ENCODE results near the gene GAA.

The GAA gene

DNA sequence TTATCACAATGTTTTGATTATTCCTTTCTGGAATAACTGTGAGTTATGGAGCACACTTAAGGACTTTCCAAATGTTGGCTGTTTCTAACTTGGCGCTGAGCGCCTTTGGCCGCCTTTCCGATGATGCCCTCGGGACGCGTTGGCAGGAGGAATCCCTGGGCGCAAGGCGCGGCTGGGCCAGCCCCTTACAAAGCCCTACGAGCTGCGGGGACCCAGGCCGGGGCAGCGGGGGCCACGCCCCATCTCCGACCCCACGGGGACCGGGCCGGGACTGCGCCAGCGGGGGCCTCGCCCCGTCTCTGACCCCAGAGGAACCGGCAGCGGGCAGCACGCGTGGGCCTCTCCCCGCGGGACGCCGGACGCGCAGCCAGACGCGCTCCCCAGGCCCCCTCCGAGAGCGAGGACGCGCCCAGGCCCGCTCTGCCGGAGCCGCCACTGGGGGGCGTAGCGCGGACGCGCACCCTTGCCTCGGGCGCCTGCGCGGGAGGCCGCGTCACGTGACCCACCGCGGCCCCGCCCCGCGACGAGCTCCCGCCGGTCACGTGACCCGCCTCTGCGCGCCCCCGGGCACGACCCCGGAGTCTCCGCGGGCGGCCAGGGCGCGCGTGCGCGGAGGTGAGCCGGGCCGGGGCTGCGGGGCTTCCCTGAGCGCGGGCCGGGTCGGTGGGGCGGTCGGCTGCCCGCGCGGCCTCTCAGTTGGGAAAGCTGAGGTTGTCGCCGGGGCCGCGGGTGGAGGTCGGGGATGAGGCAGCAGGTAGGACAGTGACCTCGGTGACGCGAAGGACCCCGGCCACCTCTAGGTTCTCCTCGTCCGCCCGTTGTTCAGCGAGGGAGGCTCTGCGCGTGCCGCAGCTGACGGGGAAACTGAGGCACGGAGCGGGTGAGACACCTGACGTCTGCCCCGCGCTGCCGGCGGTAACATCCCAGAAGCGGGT, at the start of gene GAA:
TSS of gene GAA (plus strand) at position 571 of the 935 bp plus-strand sequence. CDS start 3,006 bp downstream, outside the sequence.
- DNase-seq (ENCODE audit: low read depth), result peak; percentile 83

DNA sequence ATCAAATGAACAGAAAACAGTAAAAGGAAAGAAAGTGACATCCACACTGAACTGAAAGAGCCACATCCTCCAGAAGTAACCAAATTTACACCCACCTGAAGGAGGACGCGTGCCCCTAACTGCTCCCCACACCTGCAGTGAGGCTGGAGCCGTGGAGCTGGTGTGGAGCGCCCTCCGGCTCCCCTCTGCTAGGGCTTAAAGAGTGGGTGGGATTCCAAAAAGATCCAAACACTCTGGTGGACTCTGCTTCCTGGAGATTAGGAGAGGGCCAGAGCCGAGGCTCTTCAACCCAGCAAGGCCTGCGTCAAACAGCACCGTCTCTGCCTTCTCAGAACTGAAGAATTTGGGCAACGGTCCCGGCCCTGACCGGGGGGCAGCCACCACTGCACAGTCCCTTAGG, 49.7 kb upstream of the GAA start:
- no peak for DNase-seq (ENCODE audit: low read depth)

DNA sequence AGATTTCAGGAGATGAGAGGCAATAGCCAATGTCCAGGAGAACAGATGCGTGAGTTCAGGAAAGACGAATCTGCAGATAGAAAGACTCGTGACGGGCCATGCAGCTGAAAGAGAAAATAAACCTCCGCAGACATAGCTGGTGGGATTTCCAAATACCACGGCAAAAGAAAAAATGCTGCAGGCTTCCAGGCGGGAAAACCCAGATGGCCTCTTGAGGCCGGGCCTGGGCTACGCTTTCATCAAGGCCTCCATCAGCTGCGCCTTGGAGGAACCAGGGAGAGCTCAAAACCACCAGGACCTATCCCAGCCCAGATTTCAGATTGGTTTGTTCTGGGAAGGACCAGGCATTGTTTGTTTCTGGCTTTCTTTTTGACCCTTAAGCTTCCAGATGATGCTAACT, 48.3 kb upstream of the GAA start:
- DNase-seq (ENCODE audit: low read depth), result no peak

DNA sequence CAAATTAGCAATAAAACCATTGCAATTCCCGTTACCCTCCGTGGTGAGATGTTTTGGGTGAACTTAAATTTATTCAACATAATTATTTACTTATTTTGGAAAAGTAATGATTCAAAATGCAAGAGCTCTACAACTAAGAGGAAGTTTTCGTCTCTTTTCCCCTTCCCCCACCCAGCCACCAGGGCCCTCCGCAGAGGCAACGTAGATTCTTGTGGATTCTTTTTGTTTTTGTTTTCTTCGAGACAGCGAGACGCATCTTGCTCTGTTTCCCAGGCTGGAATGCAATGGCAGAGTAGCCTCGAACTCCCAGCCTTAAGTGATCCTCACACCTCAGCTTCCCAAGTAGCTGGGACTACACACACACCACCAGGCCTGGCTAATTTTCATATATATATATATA, 45.8 kb upstream of the GAA start:
- no peak for DNase-seq (ENCODE audit: low read depth)

DNA sequence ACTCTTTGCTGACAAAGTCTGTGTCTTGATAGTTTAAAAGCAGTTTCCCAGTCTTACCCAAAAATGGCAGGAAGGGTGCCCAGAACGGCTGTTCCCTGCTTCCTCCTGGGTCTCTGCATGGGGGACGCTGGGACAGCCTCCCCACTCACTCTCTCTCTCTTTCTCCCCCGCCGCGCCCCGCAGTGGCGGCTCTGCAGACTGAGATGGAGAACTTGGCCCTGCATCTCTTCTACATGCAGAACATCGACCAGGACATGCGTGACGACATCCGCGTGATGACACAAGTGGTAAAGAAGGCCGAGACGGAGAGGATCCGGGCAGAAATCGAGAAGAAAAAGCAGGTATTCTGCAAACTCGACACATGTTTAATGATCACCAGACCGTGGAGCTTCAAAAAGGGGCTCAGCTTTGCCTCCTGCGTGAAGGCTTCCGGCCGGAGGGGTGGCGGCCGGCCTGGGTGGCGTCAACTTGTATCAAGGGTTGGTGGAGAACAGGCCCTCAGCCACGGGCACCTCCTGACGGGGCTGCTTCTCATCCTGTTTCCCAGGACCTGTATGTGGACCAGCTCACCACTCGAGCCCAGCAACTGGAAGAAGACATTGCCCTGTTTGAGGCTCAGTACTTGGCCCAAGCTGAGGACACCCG, 42.9 kb upstream of the GAA start:
- DNase-seq (ENCODE audit: low read depth), result no peak

DNA sequence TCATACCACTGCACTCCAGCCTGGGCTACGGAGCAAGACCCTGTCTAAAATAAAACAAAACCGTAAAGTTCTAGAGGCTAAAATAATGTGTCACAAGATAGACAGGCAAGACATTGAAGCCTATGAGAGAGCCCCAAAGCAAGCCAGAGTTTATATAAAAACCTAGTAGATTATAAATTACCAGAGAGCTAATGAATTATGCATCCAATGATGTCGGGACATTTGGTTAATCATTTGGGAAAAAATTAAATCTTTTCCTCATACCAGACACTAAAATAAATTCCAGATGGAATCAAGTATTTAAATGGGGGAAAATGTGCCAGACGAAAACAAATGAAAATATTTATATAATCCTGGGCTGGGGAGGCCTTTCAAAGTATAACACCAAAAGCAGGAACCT, 40.7 kb upstream of the GAA start:
- DNase-seq (ENCODE audit: low read depth), result no peak

DNA sequence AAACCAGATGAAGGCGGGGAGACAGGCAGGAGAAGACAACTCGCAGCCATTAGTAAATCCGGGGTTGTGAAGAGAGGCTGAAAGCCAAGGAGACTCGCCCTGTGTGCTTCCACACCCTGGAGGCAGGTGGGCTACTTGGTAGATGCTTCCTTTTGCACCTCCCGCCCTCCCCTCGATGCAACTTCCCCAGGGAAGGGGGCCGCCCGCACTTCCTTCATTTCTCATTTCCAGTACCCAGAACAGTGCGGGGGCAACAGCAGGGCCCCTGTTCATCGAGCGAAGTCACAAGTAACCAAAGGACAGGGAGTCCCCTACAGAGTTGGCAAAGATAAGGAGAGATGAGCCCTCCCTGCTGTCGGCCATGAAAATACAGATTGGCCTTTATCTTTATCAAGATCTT, 40.0 kb upstream of the GAA start:
- no peak for DNase-seq (ENCODE audit: low read depth)

DNA sequence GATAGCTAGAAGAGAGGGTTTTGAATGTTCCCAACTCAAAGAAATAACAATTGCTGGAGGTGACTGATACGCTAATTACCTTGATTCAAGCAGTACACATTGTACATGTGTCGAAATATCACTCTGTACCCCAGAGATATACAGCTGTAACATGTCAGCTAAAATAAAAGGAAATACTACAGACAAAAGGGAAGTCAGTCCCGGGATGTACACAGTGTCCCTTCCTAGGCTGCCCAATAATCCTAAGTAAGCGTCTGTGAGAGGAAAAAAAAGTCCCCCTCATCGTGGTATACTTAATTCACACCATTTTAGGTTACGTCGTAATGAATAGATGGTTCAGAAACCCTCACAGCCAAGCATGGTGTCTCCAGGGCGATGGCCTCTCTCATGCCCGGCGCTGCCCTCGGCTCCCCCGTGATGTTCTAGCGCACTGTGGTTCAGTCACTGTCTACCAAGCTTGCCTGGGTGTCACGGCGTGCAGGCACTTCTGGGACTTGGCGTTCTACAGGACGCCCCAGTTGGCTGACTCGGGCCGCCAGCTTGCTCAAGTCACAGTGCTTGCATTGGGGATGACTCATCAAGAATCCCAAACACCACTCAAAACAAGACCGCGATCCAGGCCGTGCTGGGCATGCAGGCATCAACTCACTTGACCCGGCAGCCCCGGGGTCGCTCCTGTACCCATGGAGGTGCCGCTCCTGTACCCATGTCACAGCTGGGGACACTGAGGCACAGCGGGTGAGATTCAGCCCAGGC, 37.4 kb upstream of the GAA start:
- no peak for DNase-seq (ENCODE audit: low read depth)

DNA sequence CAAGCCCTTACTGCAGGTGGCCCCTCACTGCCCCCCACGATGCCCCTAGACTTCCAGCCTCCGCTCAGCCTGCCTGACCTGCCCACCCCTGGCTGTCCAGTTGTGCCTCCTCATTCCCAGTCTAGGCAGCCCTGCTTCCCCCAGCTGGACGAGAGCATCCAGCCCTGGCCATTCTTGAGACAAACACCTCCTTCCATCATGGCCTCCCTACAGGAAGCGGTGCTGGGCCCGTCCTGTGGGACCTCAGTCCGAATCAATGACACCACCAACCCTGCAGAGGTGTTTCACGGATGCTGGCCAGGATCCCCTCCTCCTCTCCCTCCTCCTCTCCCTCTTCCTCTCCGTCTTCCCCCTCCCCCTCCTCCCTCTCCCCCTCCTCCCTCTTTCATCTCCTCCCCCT, 36.7 kb upstream of the GAA start:
- DNase-seq (ENCODE audit: low read depth), result no peak

DNA sequence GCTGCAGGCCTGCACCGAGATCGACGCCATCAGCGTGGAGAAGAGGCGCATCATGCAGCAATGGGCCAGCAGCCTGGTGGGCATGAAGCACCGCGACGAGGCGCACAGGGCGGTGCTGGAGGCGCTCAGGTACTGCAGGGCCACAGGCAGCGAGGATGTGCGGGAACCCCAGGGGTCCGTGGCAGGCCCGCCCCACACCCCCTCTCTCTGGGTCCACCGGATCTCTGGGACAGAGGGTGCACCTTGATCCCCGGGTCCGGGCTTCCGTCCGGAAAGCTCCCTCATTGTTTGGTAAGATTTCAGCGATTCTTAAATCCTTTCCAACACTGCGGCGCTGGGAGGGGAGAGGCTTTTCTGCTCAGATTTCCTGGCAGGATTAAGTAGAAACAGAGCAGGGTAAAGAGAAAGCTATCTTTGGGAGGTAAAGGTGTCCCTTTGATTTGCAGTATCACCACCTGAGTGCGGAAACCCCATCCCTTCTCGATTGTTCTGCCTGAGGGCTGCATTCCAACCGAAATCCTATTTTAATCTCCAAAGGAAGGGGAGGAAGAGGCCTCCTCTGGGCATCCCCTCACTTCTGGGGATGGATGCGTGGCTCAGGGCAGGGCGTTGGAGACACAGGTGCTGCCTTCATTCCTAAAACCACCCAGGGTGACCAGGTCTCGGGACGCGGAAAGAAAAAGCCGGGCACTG, 35.8 kb upstream of the GAA start:
- DNase-seq (ENCODE audit: low read depth), result no peak

DNA sequence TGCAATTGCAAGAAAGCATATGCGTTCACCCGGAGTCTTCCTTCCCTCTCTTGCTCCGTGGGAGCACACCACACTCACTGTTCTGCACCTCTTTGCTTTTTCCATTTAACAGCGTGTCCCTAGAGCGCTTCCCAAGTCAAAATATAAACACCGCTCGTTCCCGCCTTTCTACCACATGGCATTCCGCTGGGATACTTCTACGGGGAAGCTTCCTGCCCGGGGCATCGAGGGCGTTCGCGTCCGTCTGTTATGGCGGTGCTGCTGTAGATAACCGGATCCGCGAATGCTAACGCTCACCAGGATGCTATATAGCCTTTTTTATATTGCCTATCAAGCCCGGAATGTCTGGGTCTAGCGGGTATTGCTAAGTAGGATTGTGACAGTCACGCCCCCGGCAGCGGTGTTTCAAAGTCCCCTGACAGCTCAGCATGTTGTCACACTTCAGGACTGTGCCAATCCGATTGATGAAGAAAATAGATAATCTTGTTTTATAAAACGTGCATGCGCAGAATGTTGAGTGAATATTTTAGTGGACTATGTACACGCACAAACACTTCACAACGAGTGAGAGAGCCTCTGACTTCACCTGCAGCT, 33.9 kb upstream of the GAA start:
- DNase-seq (ENCODE audit: low read depth), result no peak

DNA sequence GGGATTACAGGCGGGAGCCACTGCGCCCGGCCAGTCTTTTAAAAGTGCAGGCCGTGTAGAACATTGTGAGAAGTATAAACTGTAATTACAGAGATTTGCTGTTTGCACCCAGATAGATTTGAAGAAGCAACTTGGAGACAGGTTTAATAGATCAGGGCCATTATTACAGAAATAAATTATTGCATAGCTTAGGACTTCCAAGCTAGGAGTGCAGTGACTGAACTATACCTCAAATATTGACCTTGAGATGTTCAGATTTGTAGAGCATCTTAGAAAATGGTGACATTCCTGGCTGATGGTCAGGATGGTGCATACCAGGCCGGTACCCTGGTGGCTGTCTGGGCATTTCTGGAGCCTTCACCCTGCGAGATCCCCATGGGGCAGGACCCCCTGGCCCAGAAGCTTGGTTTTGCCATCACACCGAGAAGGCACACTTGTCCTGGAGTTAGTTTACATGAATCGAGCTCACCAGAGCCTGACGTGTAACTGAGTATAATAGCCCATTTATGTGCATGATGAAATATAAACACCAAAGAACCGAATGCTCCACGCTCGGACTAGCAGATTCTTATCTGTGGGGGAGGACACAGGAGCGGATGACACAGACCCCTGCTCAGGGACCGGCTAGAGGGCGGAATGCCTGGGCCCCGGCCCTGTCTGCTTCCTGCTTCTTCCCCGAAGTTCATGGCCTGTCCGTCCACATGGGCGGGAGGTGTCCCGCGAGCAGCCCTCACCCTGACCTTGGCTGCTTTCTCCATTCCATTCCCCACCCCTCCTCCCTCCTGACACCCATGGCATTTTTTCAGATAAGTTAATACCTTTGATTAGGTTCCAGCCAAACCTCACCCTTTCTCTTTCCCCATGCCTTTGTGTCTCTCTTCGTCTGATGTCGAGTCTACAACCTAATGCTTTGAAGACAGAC, 32.8 kb upstream of the GAA start:
- no peak for DNase-seq (ENCODE audit: low read depth)

DNA sequence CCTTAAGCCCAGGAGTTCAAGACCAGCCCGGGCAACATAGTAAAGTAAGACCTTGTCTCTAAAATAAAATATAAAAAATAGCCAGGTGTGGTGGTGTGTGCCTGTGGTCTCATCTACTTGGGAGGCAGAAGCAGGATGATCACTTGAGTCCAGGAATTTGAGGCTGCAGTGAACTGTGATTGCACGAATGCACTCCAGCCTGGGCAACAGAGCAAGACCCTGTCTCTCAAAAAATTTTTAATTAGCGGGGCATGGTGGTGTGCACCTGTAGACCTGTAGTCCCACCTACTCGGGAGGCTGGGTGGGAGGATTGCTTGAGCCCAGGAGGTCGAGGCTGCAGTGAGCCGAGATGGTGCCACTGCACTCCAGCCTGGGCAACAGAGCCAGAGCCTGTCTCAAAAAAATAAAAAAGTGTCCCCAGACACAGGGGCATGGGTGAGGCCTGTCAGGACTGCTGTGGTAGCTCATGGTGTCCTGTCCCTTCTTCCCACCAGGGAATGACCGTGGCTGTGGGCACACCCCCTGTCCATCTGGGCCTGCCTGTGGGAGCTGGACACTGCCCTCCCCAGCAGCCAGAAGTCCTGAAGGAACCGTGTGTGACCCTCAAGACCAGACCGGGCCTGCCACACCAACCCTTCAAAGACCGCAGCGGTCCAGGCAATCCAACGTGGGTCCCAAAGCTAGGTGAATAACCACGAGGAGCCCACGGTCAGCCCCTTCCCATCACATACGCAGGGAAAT, 30.8 kb upstream of the GAA start:
- DNase-seq (ENCODE audit: low read depth), result no peak

DNA sequence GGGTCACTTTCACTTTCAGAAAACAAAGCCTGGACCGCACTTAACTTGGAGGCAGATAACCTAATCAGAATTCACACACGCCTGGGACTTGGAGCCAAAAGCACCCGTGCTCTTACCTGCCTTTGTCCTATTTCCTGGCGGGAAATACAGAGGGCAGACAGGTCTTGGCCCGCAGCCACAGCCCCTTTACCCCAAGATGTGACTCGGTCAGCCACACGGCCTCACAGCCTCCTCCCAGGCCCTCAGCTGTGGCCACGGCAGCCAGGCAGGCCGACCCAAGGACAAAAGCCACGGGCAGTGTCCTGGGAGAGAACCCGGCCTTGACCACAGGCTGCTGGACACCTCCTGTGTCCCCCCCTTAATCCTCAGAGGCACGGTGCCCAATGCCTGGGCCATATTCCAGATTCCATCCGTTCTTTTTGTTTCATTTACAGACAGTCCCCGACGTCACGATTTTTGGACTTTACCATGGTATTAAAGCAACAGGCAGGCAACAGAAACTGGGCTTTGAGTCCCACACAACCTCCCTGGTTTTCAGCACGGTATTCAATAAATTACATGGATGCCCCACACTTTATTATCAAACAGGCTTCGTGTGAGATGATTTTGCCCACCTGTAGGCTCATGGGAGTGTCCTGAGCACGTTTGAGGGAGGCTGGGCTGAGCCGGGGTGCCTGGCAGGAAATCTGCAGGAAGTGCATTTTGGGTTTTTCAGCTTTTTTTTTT, 30.1 kb upstream of the GAA start:
- DNase-seq (ENCODE audit: low read depth), result no peak

DNA sequence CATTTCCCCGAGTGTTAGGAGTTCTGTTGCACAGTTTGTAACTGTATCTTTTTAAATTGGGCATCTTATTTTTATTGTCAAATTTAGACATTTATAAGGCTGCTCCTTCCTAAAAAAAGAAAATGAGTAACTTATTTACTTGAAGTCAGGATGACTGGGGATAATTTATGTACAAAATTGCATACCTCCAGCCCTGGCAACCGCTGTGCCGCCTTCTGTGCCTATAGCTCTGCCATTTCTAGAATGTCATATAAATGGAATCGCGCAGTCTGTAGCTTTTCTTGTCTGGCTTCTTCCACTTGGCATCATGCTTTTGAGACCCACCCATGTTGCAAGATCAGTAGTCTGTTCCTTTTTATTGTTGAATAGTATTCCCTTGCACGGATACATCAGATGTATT, 29.0 kb upstream of the GAA start:
- DNase-seq (ENCODE audit: low read depth), result no peak

DNA sequence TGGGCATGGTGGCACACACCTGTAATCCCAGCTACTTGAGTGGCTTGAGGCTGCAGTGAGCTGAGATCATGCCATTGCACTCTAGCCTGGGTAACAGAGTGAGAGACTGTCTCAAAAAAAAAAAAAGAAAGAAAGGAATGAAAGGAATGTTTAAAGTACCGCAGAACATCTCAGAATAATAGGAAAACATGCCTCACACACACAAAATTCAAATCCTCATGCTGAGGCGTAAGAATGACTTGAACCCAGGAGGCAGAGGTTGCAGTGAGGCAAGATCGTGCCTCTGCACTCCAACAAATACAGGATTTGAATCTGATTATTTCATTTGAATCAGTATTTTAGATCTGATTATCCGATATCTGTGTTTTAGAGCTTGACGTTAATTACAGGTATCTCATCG, 21.3 kb upstream of the GAA start:
- DNase-seq (ENCODE audit: low read depth), result no peak

DNA sequence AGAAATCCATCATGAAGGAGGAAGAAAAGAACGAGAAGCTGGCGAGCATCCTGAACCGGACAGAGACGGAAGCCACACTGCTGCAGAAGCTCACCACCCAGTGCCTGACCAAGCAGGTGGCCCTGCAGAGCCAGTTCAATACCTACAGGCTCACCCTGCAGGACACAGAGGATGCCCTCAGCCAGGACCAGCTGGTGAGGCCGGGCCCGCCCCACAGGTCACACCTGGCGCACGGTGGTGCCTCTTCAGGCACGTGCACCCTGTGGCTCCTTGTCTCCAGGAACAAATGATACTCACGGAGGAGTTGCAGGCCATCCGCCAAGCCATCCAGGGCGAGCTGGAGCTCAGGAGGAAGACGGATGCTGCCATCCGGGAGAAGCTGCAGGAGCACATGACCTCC, 19.8 kb upstream of the GAA start:
- DNase-seq (ENCODE audit: low read depth), result no peak

DNA sequence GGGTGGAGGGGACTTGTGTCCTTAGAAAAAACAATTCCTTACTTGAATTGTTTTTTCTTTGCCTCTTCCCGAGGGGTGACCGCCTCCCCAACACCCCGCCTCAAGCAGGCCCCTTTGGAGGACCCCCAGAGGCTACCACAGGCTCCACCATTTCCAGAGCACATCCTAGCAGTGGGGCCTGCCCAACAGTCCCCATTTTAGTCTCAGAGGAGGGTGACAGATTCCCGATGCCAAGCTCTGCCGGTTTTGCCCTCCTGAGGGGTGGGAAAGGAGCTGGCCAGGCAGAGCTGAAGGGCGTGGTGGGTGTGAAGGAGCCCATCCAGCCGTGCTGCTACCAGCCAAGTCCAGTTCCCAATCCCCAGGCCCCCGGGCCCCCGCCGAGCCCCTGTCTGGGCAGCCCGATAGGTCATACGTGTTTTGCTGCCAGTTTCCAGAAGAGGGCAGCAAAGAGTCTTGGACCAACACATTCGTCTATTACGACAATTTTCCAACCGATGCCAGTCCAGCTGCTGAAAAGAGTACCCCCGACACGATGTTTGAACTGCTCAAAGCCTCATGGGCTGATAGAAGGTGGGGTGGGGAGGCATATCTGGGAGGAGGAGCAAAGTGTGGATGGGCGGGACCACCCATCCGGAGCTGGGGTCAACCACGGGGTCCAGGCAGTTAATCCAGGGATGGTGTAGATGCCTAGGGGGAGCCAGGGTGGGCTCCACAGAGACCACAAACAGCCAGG, 18.8 kb upstream of the GAA start:
- peak; percentile 46 for DNase-seq (ENCODE audit: low read depth)
